Thyroid gland (tissue), 4 donors: ENCODE data around the gene KRTAP10-4.

Experiments used
- CTCF ChIP-seq, 6 experiments: fragments of 200-600 bp in 3 of 6; fragments of 450-650 bp in 3 of 6; sonication (generic) in 3 of 6; IDR thresholded peaks; one replicate each; pipeline ENCODE4 v1.5.1; 2016 to 2019; ENCODE audit warnings: antibody characterized with exemption in 6 of 6, mild to moderate bottlenecking in 2 of 6, inconsistent platforms in 1 of 6, moderate library complexity in 1 of 6
- POLR2A ChIP-seq, 2 donors: fragments of 450-650 bp; IDR thresholded peaks; one replicate each; pipeline ENCODE4 v1.6.1; 2017; ENCODE audit warnings: antibody characterized with exemption in 2 of 2, mild to moderate bottlenecking in 2 of 2, moderate library complexity in 1 of 2

GRCh38 chr21:44529011-44529421 lies 44.5 kb upstream of the KRTAP10-4 start:
- no peak for TF ChIP-seq CTCF (IDR thresholded peaks at IDR 0.05)
- no peak for TF ChIP-seq POLR2A (IDR thresholded peaks at IDR 0.05)
